SW480 (cell line): ENCODE data around the gene SSBP2.
A peak's percentile ranks its signal among the peaks of the same experiment; 100 is the strongest.
"Not testable (repeated sequence)": the region's sequence is repeated elsewhere in the genome, so short reads cannot be mapped to it uniquely, and the experiment has no call there.

Experiments used
- DNase-seq: peaks from one replicate; pipeline ENCODE4 v3.0.0-alpha.2; 2016; ENCODE audit warnings: low spot score

Gene SSBP2

DNA sequence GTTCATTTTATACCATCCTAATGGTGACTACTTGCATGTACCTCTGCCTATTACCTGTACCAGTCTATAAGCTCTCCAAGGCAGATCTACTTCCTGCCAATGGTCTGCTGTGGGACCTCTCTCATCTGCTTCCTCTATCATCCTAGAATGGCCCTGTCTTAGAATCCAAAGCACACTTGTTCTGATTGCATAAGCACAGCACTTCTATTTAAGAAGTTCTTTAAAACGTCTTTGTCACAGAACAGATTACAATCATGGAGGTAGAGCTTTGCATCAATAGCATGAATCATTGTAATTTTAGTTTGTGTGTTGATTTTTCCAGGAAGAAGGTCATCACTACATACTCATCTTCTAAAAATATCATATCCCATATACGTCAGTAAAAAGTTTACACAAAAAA, 225.2 kb downstream of the SSBP2 start:
- DNase-seq = no peak

DNA sequence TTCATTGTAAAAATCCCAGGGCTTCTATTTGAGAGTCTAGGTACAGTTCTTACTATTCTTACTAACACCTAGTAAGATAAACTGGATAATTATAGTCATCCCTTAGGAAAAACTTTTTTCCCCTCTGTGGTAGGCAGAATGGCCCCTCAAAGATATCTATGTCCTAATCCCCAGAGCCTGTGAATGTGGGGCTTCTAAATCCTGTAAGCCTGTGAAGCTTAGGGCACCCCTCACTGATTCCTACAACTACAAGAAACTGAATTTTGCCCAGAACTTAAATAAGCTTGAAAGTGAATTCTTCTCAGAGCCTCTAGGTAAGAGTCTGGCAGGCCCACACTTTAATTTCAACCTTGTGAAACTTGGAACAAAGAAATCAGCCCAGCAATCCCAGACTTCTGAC, 226.9 kb downstream of the SSBP2 start:
- no peak for DNase-seq

DNA sequence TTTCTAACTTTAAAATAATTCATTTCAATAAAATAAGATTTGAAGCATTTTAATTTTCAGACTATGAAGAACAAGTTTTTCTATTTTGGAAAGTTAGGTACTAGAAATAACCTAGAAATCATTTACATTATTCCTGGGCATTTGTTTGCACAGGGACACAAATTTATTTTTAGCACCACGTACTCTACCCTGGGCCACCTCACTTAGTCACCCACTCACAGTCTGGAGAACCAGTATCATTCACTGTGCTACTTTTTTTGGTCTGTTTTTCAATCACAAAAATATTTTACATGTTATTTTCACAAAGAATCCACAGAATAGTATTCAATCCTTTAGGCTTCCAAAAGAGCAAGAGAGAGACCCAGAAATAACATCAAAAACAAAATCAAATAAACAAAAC, 228.3 kb downstream of the SSBP2 start:
- DNase-seq = no peak

DNA sequence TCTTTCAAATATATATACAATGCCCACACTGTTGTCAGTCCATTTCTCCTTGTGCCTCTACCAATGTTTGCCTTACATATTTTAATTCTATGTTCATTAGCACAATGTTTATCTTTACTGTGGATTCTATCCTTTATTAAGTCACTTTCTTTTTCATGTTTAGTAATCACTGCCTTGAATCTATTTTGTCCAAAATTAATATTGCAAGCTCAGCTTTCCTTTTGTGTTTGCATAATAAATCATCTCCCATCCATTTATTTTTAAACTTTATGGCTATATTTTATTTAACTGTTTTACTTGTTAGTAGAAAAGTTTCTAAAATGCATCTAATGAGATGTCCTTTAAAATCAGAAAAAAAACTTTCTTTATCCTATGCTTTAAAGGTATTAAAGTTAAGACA, 230.1 kb downstream of the SSBP2 start:
- DNase-seq = no peak

DNA sequence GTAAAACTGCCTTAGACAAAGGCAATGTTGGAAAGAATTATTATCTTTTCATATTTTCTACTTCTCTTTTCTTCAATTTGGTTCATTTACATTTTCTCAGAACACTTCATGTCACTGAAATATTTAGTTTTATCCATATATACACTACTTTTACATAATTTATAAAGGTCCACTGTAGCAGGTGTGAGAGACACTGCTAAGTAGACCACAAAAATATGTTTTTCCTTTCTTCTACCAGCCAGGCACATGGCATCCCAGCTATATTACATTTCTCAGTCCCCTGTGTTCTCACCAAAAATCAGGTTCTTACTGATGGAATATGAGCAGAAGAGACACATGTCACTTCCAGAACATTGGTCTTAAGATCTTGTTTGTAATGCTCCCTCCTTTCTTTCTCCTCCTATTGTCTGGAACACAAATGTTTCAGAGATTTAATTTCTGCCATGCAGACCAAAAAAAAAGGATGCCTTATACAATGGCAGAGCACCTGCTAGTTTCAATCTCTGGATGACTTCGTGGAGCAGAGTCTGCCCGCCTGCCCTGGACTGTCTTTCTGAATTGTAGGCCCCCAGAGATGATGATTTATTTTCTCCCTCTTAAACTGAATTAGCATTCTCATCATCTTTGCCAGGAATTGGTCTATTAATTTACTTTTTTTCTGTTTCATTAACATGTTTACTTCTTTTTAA, 231.5 kb downstream of the SSBP2 start:
- DNase-seq = no peak

DNA sequence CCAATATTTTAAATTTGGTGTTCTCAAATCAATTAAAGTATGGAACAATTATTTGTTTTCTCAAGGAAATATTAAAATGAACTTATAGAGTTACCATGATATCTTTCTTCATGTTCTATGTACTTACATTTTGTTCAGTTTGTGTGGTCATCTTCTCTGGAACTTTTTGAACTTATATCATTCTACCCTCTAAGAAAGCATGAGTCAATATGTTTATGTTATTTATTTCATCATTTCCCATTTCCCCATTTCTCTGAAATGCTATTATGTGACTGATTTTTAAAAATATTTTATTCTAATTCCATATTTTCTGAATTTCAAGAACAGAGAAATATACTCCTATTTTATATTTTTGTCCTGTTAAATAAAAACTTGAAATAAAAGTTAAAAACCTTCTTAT, 233.4 kb downstream of the SSBP2 start:
- DNase-seq = no peak

DNA sequence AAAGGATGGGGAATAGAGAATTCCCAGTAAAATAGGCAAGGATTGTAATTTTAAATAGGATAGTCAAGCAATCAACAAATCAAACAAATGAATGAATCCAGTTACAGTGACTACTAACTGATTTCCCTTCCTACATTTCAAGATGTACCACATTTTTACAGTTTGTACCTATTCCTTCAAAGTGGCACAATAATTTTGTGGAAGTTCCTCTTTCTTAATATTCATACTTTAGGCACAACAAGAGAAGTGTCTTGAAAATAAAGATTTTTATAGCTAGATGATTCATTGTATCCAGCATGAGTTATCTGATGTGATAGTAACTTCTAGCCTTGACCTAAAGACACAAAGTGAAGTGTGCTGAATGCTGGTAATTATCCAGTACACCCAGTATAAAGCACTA, 234.8 kb downstream of the SSBP2 start:
- no peak for DNase-seq

DNA sequence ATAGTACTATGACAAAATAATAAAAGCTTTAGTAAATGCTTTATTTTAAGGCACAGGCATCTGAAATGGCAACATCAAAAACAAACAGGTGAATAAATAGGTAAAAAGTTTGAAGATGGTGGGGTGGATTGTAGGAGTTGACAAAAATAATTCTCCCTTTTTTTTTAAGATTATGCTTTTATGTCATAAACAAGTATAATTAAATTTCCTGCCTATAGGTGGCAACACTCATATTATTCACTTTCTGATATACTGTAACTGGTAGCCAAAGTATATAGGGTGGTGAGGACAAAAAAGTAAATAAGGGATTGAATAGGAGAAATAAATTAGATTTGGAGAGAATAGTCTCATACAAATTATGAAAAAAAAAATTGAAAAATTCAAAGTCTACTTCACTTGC, 236.9 kb downstream of the SSBP2 start:
- peak; percentile 29 for DNase-seq

DNA sequence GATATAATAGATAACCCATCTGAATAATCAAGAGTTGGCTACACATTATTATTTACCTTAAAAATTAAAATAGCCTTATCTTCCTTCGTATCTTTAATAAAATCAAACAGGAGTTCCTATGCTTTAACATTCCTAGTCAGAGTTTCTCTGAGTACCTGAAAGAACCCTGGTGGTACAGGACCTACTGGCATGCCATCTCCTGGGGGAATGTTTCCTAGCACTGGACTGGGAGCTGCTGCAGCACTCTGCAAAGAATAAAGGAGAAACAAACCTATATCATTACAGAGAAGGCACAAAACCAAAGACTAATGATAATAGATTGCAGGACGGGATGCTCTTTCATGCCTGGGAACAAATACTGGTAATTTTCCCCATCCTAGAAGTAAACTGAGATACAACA, 237.4 kb downstream of the SSBP2 start:
- no peak for DNase-seq

DNA sequence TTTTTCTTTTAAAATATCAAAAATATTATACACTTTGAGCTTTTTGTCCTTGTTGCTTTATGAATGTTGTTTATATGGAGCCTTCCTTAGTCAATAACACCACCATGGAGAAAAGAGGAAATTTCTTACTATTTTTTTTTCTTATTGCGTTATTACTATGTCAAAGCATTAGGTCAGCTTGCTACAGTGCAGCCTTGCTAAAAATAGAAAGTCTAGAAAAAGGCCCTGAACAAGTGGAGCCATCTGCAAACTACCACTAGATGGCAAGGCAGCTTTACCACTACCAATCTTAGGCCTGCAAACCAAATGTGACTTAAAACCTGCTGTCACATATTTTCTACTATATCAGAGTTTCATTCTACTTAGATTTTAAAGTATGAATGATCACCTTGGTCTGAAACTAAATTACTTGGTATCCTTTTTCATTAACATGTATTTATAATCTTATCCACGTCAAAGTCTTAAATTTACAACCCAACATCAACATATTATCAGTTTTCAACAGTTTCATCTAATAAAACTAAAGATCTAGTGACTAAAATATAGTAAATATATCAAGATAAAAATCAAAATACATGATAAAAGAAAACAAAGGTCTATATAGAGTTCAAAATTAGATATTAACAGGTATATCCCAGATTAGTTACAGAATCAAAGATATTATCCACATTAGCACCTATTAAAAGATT, 243.9 kb downstream of the SSBP2 start:
- peak; percentile 81 for DNase-seq

DNA sequence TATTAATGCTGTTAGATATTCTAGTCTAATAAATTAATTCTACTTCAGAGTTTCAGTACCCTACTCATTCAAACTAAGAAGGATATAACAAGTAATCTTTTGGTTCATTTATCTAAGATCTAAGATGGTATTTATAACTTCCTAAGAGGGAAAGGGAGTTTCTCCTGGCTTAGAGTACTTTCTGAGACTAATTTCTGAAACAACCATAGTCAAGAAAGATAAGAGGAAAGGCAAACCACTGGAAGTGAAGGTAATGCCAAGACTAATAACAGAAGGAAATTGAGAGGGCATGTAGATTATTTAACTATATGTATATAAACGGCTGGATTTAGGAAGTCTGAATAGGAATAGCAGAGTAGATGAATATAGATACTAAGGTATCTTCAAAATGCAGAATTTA, 244.5 kb downstream of the SSBP2 start:
- no peak for DNase-seq

DNA sequence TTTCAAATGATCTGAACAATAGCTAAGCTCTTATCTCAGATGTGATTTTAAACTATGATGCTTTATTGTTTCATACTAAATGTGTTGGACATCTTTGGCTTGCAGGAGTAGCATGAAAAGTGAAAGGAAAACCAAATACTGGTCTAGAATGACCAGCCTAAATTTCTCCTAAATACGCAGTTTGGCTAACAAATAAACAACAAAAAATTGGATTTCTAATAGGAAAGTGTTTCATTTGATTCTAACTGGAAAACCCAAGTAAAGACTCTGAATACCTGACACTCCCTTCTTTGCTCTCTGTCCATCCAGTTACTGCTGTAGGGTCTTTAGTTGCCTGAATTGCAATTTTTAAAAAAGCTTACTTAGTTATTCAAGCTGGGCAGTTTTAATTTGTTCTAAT, 245.2 kb downstream of the SSBP2 start:
- no peak for DNase-seq

DNA sequence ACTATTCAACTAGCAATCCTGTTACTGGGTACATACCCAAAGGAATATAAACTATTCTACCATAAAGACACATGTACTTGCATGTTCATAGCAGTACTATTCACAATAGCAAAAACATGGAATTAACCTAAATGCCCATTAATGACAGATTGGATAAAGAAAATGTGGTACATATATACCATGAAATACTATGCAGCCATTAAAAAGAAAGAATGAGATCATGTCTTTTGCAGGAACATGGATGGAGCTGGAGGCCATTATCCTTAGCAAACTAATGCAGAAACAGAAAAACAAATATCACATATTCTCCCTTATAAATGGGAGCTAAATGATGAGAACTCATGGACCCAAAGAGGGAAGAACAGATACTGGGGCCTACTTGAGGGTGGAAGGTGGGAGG, 247.3 kb downstream of the SSBP2 start:
- not testable (repeated sequence) for DNase-seq

DNA sequence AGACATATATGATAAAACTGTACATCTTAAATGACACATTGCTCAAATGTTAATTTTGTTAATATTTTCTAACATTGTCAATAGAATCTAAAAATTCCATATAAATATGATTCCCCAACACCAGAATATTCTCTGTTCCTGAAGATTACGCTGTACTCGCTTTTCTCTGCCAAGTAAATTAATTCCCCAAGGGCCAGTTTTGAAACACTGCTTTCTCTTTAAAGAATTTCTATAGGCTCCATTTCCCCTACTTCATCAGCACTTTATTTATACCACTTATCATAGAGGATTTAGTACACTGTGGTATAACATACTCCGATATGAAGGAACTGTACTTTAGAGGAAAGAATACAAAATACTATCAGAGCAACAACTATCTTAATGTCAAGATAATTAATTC, 255.6 kb downstream of the SSBP2 start:
- no peak for DNase-seq

DNA sequence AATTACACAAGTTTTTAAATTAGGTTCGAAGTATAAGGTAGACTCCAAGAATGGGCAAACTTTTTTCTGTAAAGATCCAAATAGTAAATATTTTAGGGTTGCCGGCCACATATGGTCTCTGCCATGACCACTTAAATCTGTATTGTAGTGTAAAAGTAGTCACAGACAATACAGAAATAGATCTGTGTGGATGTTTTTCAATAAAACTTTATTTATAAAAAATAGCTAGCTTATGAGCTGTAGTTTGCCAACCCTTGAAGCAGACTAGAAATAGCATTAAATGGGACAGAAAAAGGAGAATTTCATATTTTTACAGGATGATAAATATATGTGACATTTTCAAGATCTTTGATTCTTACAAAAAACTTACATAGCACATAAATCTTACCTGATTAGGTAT, 262.0 kb downstream of the SSBP2 start:
- no peak for DNase-seq

DNA sequence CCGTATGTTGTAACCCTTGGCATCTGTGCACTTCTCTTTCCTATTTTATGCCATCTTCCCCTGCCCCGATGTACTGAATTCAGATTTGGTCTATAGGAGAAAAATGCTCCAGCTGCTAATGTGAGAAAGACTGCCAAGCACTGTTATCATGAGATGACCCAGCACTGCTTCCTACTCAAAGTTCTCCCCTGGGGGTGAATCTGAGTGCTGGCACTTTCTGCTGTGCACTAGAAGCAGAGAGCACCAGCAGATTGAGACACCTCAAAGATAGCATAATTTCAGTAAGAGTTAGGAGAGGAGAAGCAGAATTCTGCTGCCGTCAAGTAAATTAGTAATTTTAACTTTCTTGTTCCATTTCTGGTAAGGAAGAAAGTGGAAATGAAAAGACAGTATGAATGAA, 264.2 kb downstream of the SSBP2 start:
- DNase-seq = no peak

DNA sequence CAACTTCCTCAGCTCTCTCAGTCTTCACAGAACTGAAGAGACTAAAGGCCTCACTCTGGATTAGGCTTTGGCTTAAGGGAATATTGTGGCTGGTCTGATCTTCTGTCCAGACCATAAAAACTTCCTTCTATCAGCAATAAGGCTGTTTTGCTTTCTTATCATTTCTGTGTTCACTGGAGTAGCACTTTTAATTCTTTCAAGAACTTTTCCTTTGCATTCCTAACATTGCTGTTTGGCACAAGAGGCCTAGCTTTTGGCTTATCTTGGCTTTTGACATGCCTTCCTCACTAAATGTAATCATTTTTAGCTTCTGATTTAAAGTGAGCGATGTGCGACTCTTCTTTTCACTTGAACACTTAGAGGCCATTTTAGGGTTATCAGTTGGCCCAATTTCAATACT, 268.3 kb downstream of the SSBP2 start:
- no peak for DNase-seq

DNA sequence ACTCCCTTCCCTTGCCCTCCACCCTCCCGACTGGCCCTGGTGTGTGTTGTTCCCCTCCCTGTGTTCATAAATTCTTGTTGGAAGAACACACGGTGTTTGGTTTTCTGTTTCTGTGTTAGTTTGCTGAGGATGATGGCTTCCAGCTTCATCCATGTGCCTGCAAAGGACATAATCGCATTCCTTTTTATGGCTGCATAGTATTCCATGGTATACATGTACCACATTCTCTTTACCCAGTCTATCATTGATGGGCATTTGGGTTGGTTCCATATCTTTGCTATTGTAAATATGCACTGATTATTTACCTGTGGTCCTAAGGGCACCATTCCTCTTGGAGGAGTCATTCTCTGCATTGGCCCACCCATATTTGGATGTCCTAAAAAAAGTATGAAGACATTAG, 277.5 kb downstream of the SSBP2 start:
- not testable (repeated sequence) for DNase-seq

DNA sequence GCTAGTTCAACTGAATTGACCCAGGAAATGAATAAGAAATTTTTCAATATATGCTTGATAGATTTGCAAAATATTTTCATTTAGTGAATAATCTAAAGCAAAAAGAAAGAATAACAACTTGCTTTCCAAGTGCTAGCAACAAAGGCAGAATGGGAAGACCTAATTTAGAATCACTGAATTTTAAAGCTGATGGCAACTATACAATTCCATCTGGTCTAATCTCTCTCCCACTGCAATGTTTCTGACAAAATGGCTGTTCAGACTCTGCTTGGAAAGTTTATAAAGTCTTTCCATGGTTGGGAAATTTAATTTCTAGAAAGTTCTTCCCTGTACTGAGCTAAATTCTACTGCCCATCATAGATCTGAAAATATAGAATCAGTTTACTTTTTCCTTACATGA, 281.2 kb downstream of the SSBP2 start:
- no peak for DNase-seq

DNA sequence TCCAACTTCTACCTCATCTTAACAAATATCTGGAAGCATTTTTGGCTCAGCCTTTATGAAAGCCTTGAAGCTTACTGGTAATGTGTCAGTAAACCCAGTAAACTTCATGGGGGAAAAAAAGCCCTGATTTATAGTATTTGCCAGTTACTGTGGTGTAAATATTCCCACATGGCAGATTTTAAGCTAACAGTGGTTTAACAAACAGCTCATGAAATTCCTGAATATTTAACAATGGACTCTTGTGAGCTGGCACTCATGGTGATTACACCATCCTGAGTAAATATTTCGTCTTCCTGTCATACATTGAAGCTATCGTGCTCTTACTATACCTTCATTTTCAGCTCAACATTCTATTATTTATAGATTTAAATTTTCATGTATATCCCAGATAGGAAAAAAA, 300.0 kb downstream of the SSBP2 start:
- peak; percentile 33 for DNase-seq

DNA sequence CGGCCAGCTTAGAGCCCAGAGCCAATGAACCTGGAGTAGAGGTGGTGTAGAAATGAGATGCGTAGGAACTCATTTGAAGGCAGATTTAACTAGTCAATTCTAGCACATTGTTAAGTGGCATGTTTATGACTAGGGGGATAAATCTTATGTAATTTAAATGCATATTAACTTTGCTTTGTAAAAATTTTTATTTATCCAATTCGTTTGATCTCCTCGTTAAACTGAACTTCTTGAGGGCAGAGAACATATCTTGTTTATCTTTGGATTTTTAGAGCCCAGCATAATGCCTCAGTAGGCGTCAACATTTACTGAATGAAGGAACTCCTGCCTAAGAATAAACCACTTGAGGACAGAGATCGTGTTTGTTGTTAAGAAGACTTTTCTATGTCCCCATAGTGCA, 315.9 kb downstream of the SSBP2 start:
- no peak for DNase-seq

DNA sequence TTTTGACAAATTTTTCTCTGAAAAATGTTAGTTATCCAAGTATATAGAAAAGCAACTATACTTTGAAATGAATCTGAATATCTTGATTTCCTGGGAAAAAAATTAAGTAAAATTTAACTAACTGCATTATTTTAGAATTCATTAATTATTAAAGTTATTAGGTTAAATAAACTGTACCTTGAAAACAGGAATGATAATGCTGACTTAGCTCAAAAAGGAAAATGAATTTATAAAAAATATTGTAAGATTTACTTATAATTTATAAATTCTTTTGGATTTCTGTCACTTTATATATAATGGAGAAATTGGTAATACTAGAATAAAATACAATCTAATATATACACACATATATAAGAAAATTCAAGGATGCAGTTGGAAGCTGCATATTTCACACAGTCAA, 320.9 kb downstream of the SSBP2 start:
- no peak for DNase-seq

DNA sequence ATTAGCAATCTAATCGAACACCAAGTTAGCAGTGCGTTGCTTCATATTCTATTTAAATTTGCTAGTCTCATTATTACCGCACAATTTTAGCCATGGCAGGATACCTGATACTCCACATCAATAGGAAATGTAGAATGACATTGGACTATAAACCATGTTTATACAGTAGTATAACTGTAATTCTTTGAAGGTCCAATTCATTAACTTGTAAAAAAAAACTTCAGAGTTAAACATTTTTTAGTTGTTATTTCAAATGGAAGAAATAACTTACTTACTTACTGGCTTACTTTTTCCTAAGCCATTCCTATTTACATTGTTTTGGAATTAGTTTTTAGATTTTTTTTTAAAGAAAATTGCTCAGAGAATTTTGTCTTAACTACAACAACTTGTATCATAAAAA, 321.5 kb downstream of the SSBP2 start:
- no peak for DNase-seq

DNA sequence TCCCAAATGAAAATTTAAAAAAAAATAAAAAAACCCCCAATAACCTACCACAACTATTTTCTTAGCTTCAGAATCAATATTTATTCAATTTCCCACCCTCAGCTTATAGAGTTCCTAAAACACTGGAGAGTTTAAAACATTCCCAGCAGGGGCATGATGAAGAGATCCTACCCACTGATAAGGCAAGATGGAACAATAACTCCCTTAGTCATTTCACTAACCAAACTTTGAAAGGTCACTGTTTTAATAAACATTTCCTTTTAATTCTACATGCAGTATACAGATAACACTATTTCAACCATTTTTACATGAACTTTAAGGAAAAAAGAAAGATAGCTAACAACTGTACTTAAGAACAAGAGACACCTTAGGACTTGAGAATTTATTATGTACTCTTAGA, 322.0 kb downstream of the SSBP2 start:
- no peak for DNase-seq
